HS-27A (cell line): ENCODE results near the gene CLCN1.

ENCODE experiments used
- DNase-seq: peaks from one replicate; pipeline ENCODE4 v3.0.0-alpha.2; 2012; ENCODE audit warnings: low read depth, missing footprints

The CLCN1 gene

DNA sequence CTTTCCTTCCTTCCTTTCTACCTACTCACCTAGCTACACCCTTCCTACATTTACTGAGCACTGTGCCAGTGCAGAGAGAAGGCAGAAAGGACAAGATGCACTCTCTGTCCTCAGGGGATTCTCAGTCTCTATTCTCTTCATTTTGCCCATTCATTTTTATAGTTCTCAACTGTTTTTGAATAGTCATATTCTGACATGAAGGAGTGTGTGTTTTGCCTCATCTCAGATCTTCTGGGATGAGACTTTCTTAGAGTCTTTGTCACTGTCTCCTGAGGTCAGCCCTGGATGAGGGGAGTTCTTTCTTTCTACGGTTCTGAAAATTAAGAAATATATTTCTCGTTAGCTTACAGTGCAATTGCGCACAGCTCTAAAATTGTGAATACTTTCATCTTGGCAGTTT lies 21.3 kb downstream of the CLCN1 start:
- no peak for DNase-seq

DNA sequence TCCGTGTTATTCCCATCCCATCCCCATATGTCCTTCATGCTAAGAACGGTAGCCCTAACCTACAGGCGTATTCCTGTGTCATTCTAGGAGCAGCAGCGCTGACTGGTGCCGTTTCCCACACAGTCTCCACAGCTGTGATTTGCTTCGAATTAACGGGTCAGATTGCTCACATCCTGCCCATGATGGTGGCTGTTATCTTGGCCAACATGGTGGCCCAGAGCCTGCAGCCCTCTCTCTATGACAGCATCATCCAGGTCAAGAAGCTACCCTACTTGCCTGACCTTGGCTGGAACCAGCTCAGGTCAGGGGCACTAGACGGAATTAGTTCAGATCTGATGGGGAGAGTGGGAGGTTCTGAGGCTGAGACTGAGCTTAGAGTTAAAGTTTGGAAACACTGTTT lies 25.9 kb downstream of the CLCN1 start:
- no peak for DNase-seq

DNA sequence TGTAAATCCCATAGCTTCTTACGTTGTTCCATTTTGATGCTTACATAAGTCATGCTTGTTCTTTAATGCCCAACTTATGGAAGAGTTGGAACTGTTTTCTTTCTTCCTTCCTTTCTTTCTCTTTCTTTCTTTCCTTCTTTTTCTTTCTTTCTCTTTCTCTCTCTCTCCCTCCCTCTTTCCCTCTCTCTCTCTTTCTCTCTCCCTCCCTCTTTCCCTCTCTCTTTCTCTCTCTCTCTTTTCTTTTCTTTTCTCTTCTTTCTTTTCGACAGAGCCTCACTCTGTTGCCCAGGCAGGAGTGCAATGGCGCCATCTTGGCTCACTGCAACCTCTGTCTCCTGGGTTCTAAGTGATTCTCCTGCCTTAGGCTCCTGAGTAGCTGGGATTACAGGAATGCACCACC lies 27.7 kb downstream of the CLCN1 start:
- no peak for DNase-seq

DNA sequence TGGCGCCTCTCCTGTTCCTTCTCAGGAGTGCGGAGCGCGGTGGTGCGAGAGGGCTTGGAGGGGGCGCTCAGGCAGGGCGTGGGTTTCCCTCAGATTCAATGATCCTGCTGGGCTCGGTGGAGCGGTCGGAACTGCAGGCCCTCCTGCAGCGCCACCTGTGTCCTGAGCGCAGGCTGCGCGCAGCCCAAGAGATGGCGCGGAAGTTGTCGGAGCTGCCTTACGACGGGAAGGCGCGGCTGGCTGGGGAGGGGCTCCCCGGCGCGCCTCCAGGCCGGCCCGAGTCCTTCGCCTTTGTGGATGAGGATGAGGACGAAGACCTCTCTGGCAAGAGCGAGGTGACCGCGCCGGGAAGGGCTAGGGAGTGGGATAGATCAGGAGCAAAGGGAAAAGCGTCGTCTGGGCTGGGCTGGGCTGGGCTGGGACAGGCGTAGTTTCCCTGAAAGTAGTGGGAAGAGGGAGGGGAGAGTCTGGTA lies 29.6 kb downstream of the CLCN1 start:
- no peak for DNase-seq

DNA sequence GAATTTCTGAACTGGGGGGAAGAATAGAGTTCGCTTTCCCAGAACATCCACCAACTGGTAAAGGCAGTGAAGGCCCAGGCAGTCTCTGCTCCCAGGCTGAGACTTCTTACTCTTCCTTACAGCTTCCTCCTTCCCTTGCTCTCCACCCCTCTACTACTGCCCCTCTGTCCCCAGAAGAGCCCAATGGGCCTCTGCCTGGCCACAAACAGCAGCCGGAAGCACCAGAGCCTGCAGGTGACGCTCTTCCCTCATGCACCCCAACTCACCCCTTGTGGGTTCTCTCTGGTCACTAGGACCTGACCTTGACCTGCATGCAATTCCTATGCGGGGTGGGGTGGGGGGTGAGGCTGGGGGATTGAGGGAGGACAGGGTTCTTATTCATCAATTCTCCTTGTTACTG lies 30.1 kb downstream of the CLCN1 start:
- no peak for DNase-seq

DNA sequence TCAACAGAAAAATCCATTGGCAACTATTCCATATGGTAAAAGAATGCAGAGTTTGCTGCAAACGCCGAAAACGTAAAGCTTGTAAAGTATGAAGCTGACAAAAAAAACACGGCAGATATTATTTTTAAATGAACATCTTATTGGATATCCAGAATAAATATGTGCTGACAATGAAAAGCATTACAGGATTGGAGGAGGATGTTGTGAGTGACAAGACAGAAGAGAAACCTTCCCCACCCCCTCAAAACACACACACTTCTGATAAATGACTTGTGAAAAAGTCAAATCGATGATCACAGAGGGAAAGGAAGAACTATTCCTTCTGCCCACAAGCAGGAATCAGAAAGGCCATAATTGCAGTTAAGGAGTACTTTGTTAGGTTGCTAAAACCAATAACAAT lies 32.0 kb downstream of the CLCN1 start:
- DNase-seq: no peak

DNA sequence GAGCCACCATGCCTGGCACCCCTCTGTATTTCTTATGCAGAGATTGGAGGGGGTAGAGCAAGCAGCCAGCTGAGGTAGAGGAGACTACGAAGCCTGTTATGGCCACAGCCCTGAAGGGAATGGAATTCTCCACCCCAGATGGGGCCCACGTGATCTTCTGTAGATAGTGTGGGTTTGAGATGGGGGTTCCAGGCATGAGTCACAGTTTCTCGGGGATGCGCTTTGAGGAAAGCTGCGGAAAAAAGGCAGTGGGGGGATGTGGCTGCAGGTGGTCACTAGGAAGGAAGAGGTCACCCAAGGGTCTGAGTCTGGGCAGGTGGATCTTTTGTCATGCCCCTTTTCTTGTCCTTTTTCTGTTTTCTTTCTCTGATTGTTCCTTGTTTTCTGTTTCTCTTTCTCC lies 35.1 kb downstream of the CLCN1 start:
- no peak for DNase-seq

DNA sequence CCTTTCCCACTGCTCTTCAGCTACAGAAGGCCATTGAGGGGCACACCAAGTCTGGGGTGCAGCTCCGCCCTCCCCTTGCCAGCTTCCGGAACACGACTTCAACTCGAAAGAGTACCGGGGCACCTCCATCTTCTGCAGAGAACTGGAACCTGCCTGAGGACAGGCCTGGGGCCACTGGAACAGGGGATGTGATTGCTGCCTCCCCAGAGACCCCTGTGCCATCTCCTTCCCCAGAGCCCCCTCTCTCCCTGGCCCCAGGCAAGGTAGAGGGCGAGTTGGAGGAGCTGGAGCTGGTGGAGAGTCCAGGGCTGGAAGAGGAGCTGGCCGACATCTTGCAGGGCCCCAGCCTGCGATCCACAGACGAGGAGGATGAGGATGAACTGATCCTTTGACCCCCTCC lies 35.7 kb downstream of the CLCN1 start:
- no peak for DNase-seq

DNA sequence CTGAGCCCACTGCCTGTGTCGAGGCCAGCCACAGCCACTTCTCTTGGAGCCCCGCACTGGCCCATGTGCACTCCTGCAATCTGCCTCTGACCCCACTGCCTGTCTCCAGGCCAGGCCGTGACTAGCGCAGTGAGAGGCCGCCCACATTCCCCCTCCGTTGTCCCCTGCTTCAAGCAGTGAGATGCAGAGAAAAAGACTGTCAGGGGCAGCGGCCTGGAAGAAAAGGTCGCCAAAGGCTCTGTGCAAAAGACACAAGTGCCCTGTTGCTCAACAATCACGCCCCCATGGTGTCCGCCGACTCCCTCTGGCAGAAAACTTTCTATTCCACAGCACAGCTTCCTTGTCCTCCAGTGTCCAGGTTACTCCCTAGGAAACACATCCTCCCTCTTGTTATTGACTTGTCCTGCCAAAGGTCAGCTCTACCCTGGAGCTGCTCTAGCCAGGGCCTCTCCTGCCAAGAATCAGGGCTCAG lies 36.7 kb downstream of the CLCN1 start:
- no peak for DNase-seq

DNA sequence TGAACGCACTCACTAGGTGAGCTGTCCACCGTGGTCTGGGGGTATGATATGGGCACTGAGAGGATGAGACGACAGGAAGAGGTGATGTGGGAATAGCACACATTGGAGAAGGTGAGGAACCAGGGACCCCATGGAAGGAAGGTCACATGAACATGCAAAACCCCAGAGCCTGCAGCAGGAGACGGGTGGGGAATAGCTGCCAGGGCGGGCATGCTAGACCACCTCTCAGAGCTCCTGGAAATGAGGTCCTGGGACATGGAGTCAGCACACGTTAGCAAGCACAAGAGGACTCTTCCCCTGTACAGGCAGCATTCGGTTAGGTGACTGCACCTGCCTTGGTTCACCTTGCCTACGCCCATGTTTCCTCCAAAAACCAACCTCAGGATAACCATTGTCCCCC lies 38.5 kb downstream of the CLCN1 start:
- DNase-seq: no peak

DNA sequence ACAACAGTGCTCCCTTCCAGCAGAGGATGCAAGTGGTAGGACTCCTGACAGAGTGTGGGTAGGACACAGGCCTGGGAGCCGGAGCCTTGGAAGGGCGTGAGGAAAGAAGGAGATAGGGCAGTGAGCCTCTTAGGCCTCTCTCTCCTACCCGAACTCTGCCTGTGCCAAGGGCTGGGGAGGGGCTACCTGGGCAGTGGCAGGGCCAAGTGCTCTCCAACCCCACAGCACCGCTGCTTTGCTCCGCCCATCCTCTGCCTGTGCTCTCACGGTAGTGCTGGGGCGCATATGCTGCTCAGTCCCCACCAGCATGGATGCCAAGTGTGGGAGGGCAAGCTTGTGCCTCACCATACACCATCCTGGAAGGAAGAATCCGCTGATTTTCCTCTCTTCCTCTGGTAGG lies 39.1 kb downstream of the CLCN1 start:
- DNase-seq: no peak

DNA sequence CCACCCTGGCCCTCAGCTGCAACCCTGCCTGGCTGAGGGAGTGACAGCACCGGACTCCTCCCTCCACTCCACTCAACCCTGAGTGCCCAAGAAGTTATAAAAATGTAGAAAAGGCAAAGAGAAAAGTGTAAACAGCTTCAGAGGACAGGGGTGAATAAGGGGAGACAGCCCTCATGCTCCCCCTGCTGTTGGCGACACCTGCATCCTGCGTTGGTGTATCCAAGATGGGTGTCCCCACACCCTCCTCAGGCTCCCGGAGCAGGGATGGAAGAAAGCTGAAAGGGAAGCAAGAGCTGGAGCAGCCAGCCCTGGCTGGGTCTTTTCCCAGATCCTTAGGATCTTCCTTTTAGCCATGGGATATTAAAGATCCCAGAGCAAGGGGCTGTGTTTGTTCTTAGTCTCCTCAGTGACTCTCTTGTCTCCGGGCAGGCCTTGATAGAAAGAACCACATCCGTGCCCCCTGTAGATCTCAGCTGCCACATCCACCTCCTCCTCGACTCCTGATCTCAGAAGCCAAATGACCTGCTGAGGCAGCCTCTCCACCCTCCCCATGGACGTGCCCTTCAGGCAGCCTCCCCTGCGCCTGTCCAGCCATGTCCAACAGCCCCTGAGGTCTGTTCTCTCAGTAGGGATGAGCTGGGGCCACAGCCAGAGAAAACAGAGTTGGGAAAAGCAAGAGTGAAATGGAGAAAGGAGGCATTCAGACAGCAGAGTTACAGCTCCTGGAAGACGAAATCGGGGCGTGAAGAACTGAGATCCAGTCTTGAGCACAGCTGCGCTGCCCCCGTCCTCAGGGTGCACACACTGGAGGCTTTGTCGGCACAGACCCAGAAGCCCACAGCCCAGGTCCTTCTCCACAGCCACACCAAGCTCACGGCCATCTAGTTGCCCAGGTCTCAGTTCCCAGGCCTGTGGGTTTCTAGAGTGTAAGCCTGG lies 39.8 kb downstream of the CLCN1 start:
- no peak for DNase-seq

DNA sequence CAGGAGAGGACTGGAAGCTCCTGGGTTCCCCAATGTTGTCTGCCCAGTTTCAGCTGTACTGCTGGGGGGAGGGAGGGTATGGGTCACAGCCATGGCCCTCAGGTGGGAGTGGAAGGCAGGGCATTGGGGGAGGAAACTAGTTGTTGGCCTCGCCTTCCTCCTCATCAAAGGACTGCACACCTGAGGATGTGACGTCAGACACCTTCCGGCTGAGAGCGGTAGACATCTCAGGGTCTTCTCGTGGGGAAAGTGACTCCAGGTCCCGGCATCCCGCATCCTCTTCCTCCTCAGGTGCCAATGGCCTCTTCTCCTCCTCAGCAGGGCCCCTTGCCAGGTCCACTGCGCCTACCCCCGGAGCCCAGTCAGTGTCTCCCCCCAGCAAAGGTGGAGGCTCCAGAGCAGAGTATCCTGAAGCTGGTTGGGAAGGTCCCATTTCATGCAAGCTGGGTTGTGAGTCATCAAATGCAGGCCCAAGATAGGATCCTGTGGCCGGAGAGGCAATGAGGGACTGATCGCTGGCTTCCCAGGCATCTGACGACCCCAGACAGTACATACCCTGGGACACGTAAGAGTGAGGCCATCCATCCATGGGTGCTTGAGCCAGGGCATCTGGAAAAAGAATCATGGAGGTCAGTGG lies 40.6 kb downstream of the CLCN1 start:
- no peak for DNase-seq

DNA sequence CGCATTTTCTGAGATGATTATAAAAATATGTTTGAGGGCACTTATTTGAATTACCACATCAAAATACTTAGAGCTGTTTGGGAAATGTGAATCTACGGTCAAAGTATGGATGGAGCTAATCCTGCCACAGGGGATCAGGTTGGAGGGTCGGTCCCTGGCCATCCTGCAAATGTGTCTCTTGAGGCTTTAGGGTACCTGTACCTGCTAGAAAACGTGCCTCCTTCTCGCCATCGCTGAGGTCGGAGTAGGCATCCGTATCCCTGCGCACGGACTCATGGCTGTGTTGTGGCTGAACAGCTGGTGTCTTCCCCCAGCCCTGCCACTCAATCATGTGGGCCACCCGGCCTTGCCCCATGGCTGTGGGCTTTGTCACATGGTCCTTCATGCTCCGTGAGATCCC lies 42.7 kb downstream of the CLCN1 start:
- DNase-seq: no peak

DNA sequence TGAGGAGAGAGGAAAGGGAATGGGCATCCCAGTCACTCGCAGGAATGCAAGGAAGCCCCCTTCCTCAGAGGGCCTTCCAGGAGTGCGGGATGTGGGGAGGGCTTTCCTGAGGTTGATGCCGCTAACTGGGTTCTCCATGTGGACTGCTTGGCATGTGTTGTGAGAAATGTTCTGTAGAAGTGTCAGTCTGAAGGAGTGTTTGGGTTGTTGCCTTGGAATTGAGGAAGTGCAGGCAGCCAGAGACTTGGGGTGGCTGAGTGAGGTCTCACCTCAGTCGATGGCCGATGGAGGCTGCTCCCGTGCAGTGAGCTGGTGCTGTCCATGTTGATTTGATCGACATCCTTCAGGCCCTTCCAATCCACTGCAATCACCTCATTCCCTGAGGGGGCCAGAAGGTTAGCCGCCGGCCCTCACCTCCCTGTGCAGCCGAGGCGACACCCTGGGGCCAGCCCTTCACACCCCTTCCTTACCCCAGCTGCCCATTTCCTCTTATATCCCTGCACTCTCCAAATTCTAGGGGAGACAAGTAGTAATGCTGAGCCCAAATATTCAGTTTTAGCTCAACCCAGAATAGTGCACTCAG lies 44.0 kb downstream of the CLCN1 start:
- no peak for DNase-seq

DNA sequence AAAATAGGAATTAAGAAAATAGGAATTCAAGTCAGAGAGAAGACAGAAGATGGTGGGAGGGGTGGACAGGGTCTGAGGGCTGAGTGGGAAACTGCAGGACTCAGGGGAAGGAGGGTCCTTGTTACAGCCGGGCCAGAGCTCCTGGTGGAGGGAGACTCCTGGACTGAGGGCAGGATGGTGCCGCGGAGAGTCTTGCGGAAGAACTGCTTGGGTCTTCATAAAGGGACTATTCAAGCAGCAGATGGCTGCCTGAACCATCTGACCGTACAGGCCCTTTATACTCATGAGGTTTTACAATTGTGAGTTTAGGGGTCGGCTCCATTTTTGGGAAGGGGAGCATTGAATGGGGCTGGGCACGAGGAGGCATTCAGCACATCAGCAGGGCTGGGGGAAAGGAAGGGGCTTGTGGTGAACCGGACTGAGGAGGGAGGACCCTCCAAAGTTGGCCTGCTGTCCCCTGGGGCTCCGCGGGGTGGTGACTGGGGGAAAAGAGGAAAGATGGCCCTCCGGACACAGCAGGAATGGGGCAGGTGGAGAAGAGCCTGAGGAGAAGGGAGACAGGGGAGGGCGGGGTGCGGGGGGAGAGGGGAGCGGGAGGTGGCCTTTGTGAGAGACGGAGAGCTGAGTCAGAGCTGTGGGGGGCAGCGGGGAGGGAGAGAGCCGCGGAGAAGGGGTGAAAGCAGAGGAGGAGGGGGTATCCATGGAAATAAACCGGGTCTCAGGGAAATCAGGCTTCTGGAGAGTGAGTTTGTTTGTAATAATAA lies 45.1 kb downstream of the CLCN1 start:
- DNase-seq: no peak

DNA sequence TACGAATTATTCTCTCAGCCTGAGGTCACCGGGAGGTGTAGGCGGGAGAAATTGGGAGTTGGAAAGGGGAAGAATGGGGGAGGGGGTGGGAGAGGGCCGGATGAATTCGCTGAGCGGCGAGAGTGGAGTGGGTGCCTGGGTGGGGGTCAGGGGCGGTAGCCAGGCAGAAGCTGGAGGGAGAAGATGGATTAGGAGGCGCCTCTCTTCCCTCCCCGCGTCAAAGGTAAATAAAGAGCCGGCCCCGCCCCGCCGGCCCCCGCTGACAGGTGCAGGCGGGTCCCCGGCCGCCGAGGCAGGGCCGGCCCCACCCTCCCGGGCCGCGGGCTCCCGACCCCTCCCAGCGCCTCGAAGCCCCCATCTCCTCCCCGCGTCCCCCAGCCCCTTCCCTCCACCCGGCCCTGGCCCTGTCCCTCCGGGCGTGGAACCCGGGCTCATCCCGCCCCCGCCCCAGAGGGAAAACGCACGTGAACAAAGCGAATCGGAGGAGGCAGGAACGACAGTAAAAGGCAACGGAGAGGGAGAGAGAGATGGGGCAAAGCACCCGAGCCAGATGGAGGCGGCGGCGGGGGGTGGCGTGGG lies 45.7 kb downstream of the CLCN1 start:
- no peak for DNase-seq

DNA sequence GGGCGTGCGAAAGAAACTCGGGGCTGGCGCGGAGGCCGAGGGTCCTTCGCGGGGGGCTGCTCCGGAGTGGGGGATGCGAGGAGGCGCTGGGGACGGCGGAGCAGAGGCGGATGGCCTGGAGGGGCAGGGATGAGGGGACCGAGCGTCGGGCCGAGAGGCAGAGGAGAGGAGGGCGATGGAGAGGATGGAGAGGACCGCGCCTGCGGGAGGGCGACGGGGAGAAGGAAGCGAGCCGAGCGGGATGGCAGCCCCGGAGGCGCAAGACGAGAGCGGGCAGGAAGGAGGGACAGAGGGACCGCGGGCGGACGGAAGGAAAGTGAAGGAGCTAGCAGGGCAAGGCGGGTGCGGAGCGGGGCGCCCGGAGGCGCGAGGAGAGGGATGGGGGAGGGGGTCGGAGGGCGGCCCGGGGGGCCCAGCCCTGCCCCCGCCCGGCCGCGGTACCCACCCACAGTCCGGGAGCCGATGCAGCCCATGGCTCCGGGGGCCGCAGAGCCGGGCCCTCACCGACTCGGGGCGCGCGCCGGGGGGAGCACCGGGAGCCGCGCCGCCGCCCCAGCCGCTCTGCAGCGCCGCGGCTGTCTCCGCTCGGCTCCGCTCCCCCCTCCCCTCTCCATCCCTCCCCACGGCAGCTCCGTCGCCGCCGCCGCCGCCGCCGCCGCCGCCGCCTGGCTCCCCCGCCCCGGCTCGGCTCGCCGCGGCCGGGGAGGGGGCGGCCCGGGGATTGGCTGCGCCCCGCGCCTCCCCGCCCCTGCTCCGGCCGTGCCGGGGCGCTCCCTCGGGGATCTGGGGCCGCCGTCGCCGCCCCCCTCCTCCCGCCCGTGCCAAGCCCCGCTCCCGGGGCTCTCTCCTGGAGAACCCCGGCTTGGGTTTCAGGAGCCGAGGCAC lies 46.5 kb downstream of the CLCN1 start, which contains the start of gene FAM131B:
Gene FAM131B, minus strand, starts transcription at position 583 of the 885 bp plus-strand sequence. Its CDS starts 110 bp downstream, at position 473.
- DNase-seq: no peak

DNA sequence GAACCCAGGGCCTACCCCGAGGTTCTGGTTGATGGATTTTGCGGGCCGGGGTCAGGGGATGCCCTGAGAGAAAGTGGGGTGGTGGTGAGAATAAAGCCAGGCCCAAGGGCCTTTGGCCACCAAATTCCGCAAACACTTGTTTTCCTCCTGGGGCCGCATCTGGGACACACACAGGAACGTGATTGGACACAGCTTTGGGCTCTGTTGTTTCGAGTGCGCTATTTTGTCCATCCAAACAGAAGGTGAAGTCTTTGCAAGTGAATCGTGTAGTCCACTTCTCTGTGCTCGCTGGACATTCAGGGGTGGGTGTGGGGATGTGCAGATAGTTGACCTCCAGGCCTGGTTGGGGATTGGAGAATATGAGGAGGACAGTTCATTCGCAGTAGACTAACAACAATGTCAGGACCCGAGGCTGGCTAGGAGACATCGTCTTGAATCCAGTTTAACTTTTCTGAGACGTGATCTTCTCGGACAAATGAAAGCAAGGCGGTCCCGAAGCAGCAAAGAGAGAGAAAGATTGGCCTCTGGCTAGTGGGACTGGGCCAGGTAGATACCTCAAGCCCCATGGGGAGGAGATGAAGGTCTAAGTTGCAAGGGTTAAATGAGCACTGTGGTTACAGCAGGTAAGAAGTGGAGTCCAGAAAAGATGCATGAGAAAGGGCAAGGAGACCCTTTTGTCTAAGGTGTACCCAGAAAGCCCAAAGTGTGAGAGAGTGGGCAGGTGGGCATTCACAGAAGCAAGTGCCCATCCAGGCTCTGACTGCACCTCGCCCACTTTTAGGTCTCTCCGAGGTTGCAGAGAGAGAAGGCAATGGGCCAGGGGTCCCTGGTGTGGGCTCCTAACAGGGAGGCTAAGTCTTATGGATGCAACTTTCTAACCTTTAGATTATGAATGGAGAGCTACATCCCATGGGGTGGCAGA lies 47.4 kb downstream of the CLCN1 start:
- DNase-seq: no peak

DNA sequence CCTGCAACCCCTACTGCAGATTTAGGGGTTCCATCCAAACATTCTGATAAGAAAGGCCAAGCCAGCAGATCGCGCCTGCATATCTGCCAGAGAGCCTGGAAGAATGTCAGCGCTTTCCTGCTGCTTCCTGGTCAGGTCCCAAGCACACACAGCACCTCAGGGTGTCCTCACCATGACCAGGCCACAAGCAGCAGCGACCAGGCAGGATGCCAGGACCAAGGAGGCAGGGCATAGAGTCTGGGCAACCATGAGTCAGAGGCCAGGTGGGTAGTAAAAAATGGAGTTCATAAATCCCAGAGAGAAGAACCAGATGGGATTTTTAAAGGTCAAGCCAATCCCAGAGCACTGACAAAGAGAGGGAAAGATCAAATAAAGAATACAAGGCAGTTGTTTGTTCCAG lies 52.1 kb downstream of the CLCN1 start:
- DNase-seq: no peak
